ENCODE measurements around the gene LIMD2.

LIMD2 gene

DNA sequence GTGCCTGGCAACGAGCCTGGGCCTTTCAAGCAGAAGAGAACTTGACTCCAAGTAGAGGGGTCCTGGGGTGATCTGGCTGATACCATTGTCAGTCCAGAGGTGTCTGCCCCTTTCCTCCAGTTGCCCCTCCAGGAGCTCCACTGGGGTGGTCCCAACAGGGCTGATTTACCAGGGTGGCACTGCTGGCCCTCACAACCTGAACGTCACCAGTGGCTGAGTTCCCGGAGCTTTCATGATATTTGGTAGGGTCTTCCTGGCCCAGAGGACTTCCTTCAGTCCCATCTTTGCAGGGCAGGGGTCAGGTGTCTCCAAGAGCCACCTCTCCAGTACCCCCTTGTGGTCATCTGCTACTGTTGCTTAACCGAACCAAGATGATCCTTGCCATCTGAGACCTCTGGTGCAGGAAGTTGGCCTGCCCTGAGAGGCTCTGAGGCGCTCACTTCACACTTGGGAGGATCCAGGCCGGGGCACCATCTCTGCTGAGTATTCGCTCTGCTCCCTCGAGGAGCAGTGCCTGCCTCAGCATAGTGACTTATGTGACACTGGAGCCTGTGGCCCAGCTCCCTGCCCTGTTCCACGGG lies 3.5 kb downstream of the LIMD2 start (continued):
- TF ChIP-seq ZNF514 (tag by site-specific recombination; IDR thresholded peaks at IDR 0.05) (no peak), ZNF211 (tag by site-specific recombination; IDR thresholded peaks at IDR 0.05; ENCODE audit: low read depth) (no peak), ZBTB17 (tag by site-specific recombination; IDR thresholded peaks at IDR 0.05) (peak; percentile 80), ZNF76 (tag by site-specific recombination; IDR thresholded peaks at IDR 0.05; ENCODE audit: borderline replicate concordance, low read depth) (no peak)

DNA sequence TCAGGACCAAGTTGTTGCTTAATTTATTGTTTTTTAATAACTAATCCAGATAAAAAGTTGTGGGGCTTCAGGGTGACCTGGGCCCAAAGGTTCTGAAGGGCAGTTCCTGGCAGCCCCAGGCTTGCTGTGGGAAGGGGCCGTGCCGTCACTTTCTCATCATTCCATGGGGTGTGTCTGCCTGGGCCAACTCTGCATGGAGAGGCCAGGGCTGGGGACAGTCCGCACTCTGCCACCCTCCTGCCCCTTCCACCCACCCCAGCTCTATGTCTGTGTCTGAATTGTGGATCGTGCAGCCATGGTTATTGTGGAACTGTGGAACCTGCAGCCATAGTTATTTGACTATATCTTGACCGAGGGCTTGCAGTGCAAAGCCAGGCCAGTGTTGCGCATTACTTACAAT lies 4.0 kb downstream of the LIMD2 start:
- POLR2A ChIA-PET, result interaction anchor here (0.7 to 2.0 kb wide), 4 partner anchors 20 to 131 kb away, joined by 4 to 10 read pairs (median 5); partner anchors contain the start of genes CCDC47, FTSJ3, MAP3K3 and PSMC5
- CTCF ChIA-PET, result interaction anchor here (0.6 to 3.7 kb wide), 11 partner anchors 8 to 846 kb away, joined by 3 to 27 read pairs (median 3); partner anchors contain the start of gene MAP3K3
- no peak overlapping the region for H3K27ac ChIP-seq (ENCODE audit: extremely low read depth, low read depth, low read length)
- peaks cover 3 to 65% of the 10 kb centered on the region in 2 experiments; a peak in 2 of 3 replicates for H3K36me3 ChIP-seq (ENCODE audit: control insufficient read depth in 2 of 2, insufficient read depth in 1 of 2, low read length in 2 of 2)
- peaks cover 3% of the 10 kb centered on the region; the same call in 1 of the 2 replicates for H3K4me1 ChIP-seq (ENCODE audit: control insufficient read depth, insufficient read depth, low read length)
- H3K9me3 ChIP-seq (ENCODE audit: control insufficient read depth, insufficient read depth, low read depth, low read length), result no peaks in the 10 kb centered on the region
- TF ChIP-seq ZNF555 (tag by site-specific recombination; conservative IDR thresholded peaks at IDR 0.05), result no peak
- no peak for TF ChIP-seq ZNF335 (tag by site-specific recombination; conservative IDR thresholded peaks at IDR 0.05)
- H3K4me3 ChIP-seq (ENCODE audit: low read depth, low read length), result no peak overlapping the region

DNA sequence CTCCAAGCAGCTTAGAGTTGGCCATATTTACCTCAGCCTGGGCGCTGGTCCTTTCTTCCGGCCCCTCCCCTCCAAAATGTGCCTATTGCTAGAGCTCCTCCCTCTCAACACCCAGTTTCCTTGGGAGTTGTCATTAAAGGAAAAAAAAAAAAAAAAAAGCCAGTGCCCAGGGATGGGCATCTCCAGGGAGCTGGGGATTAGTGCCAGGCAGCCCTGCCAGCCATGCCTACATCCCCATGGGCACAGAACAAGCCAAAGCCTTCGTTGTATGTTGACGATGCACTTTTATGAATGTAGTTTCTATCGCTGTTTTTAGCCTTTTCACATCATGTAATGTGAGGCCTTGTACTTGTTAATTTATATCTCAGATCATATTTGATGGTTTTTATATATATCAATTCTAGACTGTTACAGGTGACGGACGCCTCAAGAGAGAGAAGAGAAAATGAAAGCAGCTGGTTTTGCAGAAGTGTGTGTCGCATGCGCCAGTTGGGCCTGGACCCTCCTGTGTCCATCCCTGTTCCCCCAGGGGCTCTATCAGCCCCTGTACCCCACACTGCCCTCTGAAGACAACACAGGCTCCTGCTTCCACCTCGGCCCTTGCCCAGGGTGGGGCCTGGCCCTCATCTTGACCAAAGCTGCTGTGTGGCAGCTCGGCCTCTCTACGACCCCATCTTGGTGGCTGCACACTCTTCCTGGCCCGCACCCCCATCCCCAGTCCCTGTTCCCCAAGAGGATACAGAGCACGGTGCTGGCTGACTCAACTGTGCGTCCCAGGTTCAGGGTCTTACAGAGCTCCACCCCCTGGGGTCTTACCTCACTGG lies 4.8 kb downstream of the LIMD2 start:
- Histone ChIP-seq H3K9me3 (ENCODE audit: control insufficient read depth, insufficient read depth, low read depth, low read length) (no peaks in the 10 kb centered on the region), H3K4me1 (ENCODE audit: control insufficient read depth, insufficient read depth, low read length) (peaks cover 3% of the 10 kb centered on the region; the same call in 1 of the 2 replicates), H3K36me3 (ENCODE audit: control insufficient read depth in 2 of 2, insufficient read depth in 1 of 2, low read length in 2 of 2) (peaks cover 3 to 72% of the 10 kb centered on the region in 2 experiments; a peak in 2 of 3 replicates), H3K4me3 (ENCODE audit: low read depth, low read length) (no peak overlapping the region), H3K27ac (ENCODE audit: extremely low read depth, low read depth, low read length) (0 out of 2 replicates have a peak overlapping the region, but pooled peaks have one; percentile 17)
- TF ChIP-seq KLF1 (tag by site-specific recombination; IDR thresholded peaks at IDR 0.05) (0 out of 2 replicates have a peak, but pooled peaks have one; percentile 3), ZNF48 (tag by site-specific recombination; IDR thresholded peaks at IDR 0.05) (no peak)
- POLR2A ChIA-PET, result interaction anchor here (0.7 to 2.0 kb wide), 9 partner anchors 10 to 148 kb away, joined by 3 to 10 read pairs (median 4); partner anchors contain the start of genes CCDC47, FTSJ3, MAP3K3 and PSMC5
- CTCF ChIA-PET, result interaction anchor here (0.6 to 3.7 kb wide), 10 partner anchors 10 to 281 kb away, joined by 3 to 27 read pairs (median 3); partner anchors contain the start of gene MAP3K3

DNA sequence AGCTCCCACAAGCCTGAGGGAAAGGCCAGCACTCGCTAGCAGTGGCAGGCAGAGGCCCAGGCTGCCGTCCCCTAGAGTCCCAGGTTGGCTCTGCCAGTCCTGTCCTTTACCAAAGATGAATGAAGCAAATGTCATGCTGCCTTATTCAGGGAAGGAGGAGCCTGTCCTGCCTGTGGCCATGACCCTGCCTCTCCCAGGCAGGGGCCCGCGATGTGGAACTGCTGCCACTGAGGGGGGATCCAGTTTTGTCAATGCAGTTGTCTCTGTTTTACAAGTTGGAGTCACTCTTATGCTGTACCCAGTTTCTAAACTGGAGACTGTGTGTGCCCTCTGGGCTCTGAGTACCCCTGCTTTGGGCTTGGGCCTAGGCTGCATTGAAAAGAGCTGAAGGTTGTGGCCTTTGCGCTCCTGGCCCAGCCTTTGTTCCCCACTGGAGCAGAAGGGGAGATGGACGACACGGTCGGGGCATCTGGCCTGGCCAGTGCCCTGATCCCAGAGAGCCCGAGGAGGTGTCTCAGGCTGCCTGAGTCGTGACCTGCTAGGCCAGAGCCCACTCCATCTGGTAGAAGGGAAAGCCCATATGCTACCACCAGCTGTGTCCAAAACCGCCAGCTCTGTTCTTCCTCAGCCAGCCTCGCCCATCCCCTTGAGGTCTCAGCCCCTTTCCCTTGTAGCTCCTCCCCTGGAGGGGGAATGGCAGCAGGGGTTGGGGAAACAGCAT lies 5.5 kb downstream of the LIMD2 start:
- H3K27ac ChIP-seq (ENCODE audit: extremely low read depth, low read depth, low read length), result no peak overlapping the region
- peaks cover 3 to 80% of the 10 kb centered on the region in 2 experiments; a peak in 2 of 3 replicates for H3K36me3 ChIP-seq (ENCODE audit: control insufficient read depth in 2 of 2, insufficient read depth in 1 of 2, low read length in 2 of 2)
- H3K4me1 ChIP-seq (ENCODE audit: control insufficient read depth, insufficient read depth, low read length), result peaks cover 3% of the 10 kb centered on the region; the same call in 1 of the 2 replicates
- H3K4me3 ChIP-seq (ENCODE audit: low read depth, low read length), result no peak overlapping the region
- CTCF ChIA-PET, result interaction anchor here (0.6 to 1.5 kb wide), 6 partner anchors 14 to 280 kb away, joined by 3 to 6 read pairs (median 3); no protein-coding TSS in a partner anchor
- H3K9me3 ChIP-seq (ENCODE audit: control insufficient read depth, insufficient read depth, low read depth, low read length), result no peaks in the 10 kb centered on the region
- POLR2A ChIA-PET, result interaction anchor here (0.7 to 1.4 kb wide), 7 partner anchors 9 to 149 kb away, joined by 3 to 10 read pairs (median 6); partner anchors contain the start of genes CCDC47 and MAP3K3
- TF ChIP-seq ZNF2 (tag by site-specific recombination; IDR thresholded peaks at IDR 0.05) (no peak), KLF16 (tag by site-specific recombination; IDR thresholded peaks at IDR 0.05) (no peak), ZEB2 (tag by site-specific recombination; IDR thresholded peaks at IDR 0.05) (no peak), ZNF843 (tag by site-specific recombination; IDR thresholded peaks at IDR 0.05) (no peak), ZNF624 (tag by site-specific recombination; IDR thresholded peaks at IDR 0.05) (no peak), KLF1 (tag by site-specific recombination; IDR thresholded peaks at IDR 0.05) (peak; percentile 24; the same call in 1 of the 2 replicates), MZF1 (tag by site-specific recombination; IDR thresholded peaks at IDR 0.05; ENCODE audit: borderline replicate concordance) (no peak)
- TF ChIP-seq, protein P1, sequence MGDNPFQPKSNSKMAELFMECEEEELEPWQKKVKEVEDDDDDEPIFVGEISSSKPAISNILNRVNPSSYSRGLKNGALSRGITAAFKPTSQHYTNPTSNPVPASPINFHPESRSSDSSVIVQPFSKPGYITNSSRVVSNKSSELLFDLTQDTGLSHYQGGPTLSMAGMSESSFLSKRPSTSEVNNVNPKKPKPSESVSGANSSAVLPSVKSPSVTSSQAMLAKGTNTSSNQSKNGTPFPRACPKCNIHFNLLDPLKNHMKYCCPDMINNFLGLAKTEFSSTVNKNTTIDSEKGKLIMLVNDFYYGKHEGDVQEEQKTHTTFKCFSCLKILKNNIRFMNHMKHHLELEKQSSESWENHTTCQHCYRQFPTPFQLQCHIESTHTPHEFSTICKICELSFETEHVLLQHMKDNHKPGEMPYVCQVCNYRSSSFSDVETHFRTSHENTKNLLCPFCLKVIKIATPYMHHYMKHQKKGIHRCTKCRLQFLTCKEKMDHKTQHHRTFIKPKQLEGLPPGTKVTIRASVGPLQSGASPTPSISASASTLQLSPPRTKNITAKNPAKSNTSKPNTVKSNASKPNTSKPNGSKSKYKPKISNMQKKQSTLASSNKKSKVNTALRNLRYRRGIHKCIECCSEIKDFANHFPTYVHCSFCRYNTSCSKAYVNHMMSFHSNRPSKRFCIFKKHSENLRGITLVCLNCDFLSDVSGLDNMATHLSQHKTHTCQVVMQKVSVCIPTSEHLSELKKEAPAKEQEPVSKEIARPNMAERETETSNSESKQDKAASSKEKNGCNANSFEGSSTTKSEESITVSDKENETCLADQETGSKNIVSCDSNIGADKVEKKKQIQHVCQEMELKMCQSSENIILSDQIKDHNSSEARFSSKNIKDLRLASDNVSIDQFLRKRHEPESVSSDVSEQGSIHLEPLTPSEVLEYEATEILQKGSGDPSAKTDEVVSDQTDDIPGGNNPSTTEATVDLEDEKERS (tag by site-specific recombination; IDR thresholded peaks at IDR 0.05), result no peak
- TF ChIP-seq, protein P2, sequence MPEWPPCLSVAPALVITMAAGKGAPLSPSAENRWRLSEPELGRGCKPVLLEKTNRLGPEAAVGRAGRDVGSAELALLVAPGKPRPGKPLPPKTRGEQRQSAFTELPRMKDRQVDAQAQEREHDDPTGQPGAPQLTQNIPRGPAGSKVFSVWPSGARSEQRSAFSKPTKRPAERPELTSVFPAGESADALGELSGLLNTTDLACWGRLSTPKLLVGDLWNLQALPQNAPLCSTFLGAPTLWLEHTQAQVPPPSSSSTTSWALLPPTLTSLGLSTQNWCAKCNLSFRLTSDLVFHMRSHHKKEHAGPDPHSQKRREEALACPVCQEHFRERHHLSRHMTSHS (tag by site-specific recombination; IDR thresholded peaks at IDR 0.05), result no peak
- TF ChIP-seq, protein P3, sequence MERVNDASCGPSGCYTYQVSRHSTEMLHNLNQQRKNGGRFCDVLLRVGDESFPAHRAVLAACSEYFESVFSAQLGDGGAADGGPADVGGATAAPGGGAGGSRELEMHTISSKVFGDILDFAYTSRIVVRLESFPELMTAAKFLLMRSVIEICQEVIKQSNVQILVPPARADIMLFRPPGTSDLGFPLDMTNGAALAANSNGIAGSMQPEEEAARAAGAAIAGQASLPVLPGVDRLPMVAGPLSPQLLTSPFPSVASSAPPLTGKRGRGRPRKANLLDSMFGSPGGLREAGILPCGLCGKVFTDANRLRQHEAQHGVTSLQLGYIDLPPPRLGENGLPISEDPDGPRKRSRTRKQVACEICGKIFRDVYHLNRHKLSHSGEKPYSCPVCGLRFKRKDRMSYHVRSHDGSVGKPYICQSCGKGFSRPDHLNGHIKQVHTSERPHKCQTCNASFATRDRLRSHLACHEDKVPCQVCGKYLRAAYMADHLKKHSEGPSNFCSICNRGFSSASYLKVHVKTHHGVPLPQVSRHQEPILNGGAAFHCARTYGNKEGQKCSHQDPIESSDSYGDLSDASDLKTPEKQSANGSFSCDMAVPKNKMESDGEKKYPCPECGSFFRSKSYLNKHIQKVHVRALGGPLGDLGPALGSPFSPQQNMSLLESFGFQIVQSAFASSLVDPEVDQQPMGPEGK (tag by site-specific recombination; IDR thresholded peaks at IDR 0.05), result 0 out of 2 replicates have a peak, but pooled peaks have one; percentile 18
- TF ChIP-seq, protein P4, sequence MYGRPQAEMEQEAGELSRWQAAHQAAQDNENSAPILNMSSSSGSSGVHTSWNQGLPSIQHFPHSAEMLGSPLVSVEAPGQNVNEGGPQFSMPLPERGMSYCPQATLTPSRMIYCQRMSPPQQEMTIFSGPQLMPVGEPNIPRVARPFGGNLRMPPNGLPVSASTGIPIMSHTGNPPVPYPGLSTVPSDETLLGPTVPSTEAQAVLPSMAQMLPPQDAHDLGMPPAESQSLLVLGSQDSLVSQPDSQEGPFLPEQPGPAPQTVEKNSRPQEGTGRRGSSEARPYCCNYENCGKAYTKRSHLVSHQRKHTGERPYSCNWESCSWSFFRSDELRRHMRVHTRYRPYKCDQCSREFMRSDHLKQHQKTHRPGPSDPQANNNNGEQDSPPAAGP (tag by site-specific recombination; IDR thresholded peaks at IDR 0.05), result no peak
